T47D (cell line): ENCODE measurements around the gene PARD6G.
"Not testable (repeated sequence)": the region's sequence is repeated elsewhere in the genome, so short reads cannot be mapped to it uniquely, and the experiment has no call there.

Experiments
- DNase-seq, 2 experiments: peaks; one replicate each; pipeline versions ENCODE4 v3.0.0 to v3.0.0-alpha.2; 2011 to 2012; ENCODE audit warnings: low read depth in 1 of 2, low spot score in 1 of 2
- JUND ChIP-seq: IDR thresholded peaks from 2 replicates; pipeline ENCODE4 v1.6.1; 2012; ENCODE audit warnings: low read depth
- in situ Hi-C: cut with HindIII; loops from 2 replicates; pipeline ENCODE4 v1.10.0; 2016; ENCODE audit warnings: low sequenced_read_pairs, low pct_unique_long_range_greater_than_20kb

The PARD6G gene

GRCh38 chr18:80247393-80247841 is at the start of gene PARD6G:
Gene PARD6G, minus strand, starts transcription at chr18:80247514. Its CDS starts 166 bp downstream, at chr18:80247348.
- DNase-seq = peak; percentile 68 to 79
- in situ Hi-C loops = no loop called here
- TF ChIP-seq JUND = no peak

GRCh38 chr18:80262241-80263033 is 15.1 kb upstream of the PARD6G start:
- peak in 1 of 2 experiments; percentile 27 for DNase-seq
- in situ Hi-C loops = not testable (repeated sequence)

- TF ChIP-seq JUND = no peak
- DNase-seq = no peak
- in situ Hi-C loops = no loop called here
Observed at GRCh38 chr18:80259610-80260009, 12.3 kb upstream of the PARD6G start.

- in situ Hi-C loops = no loop called here
- DNase-seq = no peak
- TF ChIP-seq JUND = no peak
Observed at GRCh38 chr18:80258640-80259039, 11.3 kb upstream of the PARD6G start.

DNA sequence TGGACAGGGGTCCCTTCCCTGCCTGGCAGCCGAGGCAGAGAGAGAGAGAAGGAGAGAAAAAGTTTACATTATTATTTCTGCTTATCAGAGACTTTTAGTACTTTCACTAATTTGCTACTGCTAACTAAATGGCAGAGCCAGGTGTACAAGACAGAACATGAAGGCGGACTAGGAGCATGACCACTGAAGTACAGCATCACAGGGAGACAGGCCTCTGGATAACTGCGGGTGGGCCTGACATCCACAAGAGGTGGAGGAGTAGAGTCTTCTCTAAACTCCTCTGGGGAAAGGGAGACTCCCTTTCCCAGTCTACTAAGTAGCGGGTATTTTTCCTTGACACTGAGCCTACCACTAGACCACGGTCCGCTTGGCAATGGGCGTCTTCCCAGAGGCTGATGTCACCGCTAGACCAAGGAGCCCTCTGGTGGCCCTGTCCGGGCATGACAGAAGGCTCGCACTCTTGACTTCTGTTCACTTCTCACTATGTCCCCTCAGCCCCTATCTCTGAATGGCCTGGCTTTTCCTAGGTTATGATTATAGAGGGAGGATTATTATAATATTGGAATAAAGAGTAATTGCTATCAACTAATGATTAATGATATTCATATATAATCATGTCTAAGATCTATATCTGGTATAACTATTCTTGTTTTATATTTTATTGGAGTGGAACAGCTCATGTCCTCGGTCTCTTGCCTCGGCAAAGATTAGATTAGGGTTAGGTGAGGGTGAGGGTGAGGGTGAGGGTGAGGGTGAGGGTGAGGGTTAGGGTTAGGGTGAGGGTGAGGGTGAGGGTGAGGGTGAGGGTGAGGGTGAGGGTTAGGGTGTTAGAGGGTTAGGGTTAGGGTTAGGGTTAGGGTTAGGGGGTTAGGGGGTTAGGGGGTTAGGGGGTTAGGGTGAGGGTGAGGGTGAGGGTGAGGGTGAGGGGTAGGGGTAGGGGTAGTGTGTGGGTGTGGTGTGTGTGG is 10.5 kb upstream of the PARD6G start:
- peak in 1 of 2 experiments; percentile 76 for DNase-seq
- in situ Hi-C loops = not testable (repeated sequence)

DNA sequence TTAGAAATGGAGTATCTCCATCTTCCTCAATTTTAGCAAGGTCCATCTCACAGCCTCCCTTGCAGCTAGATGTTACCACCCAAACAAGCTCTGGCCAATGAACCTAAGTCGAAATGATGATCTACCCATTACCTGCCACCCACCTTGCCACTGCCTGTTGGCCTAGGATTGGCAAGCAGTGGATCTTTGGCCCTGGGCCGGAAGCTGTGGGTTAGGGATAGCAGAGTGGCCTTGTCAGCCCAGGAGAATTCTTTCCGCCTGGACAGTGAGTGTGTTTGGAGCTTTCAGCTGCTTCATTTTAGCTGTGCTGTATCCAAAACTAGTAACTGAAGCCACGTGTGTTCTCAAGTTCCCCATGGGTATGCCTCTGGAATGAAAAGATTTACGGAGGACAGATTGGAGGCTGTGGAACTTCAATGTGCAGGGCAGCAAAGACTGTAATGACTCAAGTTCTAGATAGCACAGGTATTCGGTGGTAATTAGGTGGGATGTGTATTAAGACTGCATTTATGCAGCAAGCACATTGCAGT is 7.7 kb upstream of the PARD6G start:
- TF ChIP-seq JUND = no peak
- no peak for DNase-seq
- in situ Hi-C loops = no loop called here

DNA sequence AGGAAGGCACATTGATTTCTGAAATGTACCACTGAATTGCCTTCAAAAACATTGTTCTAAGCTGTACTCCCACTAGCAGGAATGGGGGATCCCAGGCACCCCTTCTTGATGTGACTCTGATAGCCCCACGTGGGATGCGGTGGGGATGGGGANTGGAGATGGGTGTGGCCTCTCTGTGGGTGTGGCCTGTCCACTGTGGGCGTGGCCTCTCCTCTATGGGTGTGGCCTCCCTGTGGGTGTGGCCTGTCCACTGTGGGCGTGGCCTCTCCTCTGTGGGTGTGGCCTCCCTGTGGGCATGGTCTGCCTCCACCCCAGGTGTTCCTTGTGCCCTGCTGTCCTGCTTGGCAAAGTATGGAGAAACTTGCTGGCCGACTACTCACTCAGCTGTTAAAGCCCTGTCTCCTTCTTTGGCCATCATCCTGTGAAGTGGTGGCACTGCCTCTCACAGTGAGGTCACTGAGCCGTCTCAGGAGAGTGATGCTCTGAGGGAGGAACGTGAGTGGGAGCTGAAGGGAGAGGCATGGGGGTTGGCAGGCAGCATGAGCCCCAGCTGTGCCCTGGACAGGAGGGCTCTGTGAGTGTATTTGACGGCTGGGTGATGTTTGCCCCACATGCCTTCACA is 6.7 kb upstream of the PARD6G start:
- peak in 1 of 2 experiments; percentile 75 for DNase-seq
- TF ChIP-seq JUND = no peak
- in situ Hi-C loops = no loop called here

DNA sequence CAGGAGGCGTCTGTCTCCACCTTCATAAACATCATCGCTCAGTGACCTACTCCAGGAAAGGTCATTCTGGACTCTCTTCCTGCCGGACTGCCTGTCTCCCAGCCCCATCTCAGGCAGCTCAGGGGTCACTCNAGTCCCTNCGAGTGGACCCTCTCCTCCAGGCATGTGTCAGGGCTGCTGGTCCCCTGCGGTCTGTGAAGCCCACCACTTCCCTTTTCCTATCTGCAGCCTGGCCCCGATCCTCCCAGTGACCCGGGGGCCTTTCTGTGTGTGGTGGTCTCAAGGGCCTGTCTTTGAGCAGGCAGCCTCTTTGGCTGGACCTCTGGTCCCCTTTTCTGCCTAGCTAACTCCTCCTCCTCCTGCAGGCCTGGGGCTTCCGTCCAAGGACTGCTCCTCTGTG is 5.9 kb upstream of the PARD6G start:
- TF ChIP-seq JUND = no peak
- in situ Hi-C loops = no loop called here

DNA sequence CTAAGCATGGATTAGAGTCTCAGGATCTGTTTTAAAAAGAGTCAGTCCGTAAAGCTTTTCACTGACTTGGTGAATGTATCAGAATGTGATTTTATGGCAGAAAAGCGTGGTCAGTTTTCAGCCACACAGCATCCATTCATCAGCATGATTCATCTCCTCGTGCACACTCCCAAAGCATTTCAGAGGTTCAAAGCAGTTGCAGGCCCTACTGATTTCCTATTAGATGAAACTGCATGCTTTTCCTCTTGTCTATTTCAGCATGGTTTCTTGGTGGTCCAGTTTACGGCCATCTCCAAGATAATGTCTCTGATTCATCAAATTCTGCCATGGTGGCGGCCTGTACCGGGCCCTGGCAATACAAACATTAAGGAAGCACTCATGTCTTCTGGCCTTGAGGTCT is 4.8 kb upstream of the PARD6G start:
- no peak for TF ChIP-seq JUND
- in situ Hi-C loops = no loop called here
- DNase-seq = no peak

More for the DNA sequence above, 5.9 kb upstream of the PARD6G start:
- no peak for DNase-seq

DNA sequence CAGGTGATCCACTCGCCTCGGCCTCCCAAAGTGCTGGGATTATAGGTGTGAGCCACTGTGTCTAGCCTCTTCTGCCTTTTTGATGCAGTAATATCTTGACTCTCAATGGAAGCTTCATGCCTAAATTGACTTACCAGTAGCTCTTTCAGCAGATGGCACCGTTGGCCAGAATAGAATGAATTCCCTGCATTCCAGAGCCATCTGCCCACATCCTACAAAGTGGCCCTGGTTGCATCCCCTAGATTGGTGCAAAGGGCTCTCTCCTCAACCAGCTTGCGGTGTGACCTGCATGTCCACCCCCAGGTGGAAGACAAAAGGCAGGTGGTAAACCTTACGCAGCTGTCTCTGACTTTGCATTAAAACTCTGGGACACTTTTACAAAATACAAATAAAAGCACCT is 4.4 kb upstream of the PARD6G start:
- DNase-seq = no peak
- in situ Hi-C loops = no loop called here
- no peak for TF ChIP-seq JUND

- DNase-seq = no peak
- TF ChIP-seq JUND = no peak
- in situ Hi-C loops = no loop called here
Observed at GRCh38 chr18:80250740-80251364, 3.5 kb upstream of the PARD6G start.
